Lower leg skin (tissue), 4 donors: ENCODE results near the gene CABP2. TPM values are rescaled to one million over a fixed set of nuclear protein-coding genes. Genes with fewer than 3 reads are reported as not detected.

ENCODE experiments used
- DNase-seq, 2 donors: peaks; one replicate each; pipeline ENCODE4 v3.0.0-alpha.2; 2019; ENCODE audit warnings: low spot score in 2 of 2
- H3K4me3 ChIP-seq: fragments of 200-600 bp; sonication (generic); 2 replicates; pipeline ENCODE4 v1.5.1; 2017; ENCODE audit warnings: mild to moderate bottlenecking, low read depth; ENCODE audit not compliant: poor library complexity, severe bottlenecking
- POLR2A ChIP-seq, 2 donors: fragments of 450-650 bp; IDR thresholded peaks; one replicate each; pipeline ENCODE4 v1.6.1; 2016 to 2017; ENCODE audit warnings: antibody characterized with exemption in 2 of 2, mild to moderate bottlenecking in 1 of 2, moderate library complexity in 1 of 2
- WGBS, 2 donors: methylation state at CpG; one replicate each; pipeline ENCODE4 v1.1.5; 2018; 5-methylcytosine and 5-hydroxymethylcytosine counted together
- intact Hi-C: fragments of 100-400 bp; cut with DNase I; formaldehyde crosslinking; loops from one replicate; pipeline ENCODE4 v1.15.0; 2023; ENCODE audit warnings: low total_unique reads
- total RNA-seq, 4 donors: library from RNA; depleted of rRNA; stranded (reverse); fragments of >200 nt; gene quantifications; one replicate each; pipeline ENCODE4 v1.1.0, GENCODE V29; 2016
- TF ChIP-seq, protein P1 (sequence below), 3 donors: fragments of 450-650 bp; IDR thresholded peaks; one replicate each; pipeline ENCODE4 v1.5.1; 2016; ENCODE audit warnings: antibody characterized with exemption in 3 of 3, mild to moderate bottlenecking in 3 of 3, moderate library complexity in 2 of 3

CABP2 gene
- total RNA-seq, 4 donors from 2014 or later = not detected

DNA sequence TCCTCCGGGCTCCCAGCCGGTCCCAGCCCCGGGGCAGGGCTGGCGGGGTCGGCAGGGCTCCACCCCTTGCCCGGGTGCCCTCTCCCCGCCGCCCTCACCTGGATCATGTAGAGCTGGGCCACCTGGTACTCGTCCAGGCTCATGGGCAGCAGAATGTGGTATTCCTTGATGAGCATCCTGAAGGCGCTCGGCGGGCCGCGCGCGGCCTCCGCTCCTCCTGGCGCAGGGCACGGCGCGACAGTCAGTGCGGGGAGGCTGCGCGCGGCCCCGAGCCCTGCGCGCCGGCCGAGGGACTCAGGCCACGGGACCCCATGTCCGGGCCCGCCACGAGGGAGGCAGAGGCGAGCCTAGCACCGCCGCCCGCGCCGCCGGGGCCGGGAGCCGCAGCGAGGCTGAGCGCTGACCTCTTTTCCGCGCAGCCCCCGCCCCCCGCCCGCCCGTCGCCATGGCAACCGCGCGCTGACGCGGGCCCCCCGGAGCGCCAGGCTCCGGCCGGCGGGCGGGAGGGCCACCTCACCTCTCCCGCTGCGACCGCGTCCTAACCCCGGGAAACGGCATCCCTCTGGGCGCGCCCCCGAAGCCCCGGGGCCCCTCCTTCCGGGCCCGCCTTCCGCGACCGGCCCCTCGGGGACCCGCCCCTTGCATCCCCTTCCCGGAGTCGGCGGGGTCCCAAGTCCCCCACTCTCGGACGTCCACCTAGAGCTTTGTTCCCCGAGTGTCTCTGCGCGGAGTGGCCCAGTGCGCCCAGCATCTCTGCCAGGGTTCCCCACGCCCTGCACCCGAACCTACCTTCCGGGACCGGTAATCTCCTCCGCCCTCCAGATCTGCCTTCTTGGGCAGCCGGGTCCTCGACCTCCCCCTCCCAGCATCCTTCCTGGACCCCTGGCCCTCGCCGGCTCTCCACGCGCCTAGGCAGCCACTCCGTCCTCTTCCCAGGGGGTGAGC is 19.0 kb downstream of the CABP2 start:
- no peak for TF ChIP-seq POLR2A (IDR thresholded peaks at IDR 0.05)
- TF ChIP-seq, protein P1, sequence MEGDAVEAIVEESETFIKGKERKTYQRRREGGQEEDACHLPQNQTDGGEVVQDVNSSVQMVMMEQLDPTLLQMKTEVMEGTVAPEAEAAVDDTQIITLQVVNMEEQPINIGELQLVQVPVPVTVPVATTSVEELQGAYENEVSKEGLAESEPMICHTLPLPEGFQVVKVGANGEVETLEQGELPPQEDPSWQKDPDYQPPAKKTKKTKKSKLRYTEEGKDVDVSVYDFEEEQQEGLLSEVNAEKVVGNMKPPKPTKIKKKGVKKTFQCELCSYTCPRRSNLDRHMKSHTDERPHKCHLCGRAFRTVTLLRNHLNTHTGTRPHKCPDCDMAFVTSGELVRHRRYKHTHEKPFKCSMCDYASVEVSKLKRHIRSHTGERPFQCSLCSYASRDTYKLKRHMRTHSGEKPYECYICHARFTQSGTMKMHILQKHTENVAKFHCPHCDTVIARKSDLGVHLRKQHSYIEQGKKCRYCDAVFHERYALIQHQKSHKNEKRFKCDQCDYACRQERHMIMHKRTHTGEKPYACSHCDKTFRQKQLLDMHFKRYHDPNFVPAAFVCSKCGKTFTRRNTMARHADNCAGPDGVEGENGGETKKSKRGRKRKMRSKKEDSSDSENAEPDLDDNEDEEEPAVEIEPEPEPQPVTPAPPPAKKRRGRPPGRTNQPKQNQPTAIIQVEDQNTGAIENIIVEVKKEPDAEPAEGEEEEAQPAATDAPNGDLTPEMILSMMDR (IDR thresholded peaks at IDR 0.05) = no peak
- WGBS, 2 donors = 4% methylated on average over 43 to 71 of the region's 101 CpGs
- peak overlapping the region; percentile 48 for H3K4me3 ChIP-seq
- intact Hi-C loops = loop anchor here (10.0 kb wide), 1 partner anchor 109 kb away; the partner anchor contains the start of gene RAD9A
- DNase-seq = no peak

DNA sequence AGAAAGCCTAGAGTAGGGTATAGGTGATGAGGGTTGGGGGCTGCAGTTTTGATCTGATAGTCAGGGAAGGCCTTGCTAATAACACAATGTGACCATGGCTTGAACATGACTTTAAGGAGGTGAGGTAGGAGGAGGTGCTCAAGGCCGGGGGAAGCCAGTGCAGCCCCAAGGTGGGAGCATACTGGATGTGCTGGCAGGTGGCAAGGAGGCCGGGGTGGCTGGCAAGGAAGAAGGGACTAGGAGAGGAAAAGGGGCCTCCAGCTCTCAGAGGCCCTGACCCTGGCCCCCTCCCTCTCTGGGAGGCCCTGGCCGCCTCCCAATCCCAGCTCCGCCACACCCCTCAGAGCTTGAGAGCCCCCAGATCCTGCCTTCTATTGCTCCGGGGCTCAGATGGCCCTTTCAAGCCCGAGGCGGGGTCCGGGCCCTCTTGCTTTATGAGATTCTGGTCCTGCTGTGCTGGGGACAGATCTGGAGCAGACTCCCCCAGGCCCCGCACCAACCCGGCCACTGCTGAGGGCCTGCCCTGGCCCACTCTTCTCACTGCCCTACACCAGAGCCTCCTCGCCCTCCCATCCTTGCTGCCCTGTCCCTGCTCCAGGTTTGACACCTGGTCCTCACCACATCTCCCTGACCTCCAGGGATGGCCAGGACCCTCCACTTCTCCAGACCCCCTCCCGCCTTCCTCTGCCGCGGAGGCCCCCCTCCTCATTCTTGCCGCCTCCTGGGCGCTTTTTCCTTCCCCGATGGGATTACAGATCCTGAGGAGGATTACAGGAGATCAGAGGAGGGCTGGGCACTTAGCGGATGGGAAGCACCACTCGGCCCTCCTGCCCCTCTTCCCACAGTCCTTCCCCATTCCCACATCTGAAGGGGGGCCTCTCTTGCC is 19.9 kb downstream of the CABP2 start:
- H3K4me3 ChIP-seq = no peak overlapping the region
- 83 to 86% methylated on average over 19 of the region's 19 CpGs for WGBS, 2 donors
- TF ChIP-seq, protein P1 (IDR thresholded peaks at IDR 0.05) = no peak
- no peak for TF ChIP-seq POLR2A (IDR thresholded peaks at IDR 0.05)
- intact Hi-C loops = loop anchor here (10.0 kb wide), 1 partner anchor 109 kb away; the partner anchor contains the start of gene RAD9A
- no peak for DNase-seq

DNA sequence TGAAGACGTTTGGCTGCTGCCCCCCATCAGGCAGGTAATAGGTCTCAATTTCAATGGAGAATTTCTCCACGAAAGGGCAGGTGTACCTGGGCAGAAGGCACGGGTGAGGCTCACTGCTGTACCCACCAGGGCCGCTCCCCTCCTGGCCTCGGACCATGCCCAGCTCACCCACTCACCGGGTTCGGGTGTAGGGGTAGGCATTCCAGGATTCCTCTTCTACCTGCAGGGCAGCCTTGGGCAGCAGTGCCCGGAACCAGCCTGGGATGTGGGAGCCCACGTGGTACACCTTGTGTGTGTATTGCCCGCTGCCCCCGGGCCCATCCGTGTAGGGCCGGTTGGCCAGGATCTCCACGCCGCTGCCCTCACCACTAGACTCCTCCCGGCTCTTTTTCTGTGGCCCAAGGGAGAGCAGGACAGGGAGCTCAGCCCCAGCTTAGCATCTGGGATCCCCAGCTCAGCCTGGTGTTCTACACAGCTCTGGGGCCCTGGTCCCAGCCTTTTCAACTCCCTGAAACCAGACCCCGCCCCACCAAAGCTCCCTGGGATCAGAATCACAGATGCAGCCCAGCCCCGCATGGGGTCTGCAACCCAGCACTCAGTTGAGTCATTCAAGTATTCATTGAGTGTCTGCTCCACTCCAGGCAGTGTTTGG is 20.8 kb downstream of the CABP2 start:
- no peak overlapping the region for H3K4me3 ChIP-seq
- TF ChIP-seq, protein P1 (IDR thresholded peaks at IDR 0.05) = no peak
- TF ChIP-seq POLR2A (IDR thresholded peaks at IDR 0.05) = no peak
- DNase-seq = no peak
- WGBS, 2 donors = 94 to 98% methylated on average over 16 to 18 of the region's 18 CpGs
- intact Hi-C loops = loop anchor here (10.0 kb wide), 1 partner anchor 108 kb away; the partner anchor contains the start of gene RAD9A

DNA sequence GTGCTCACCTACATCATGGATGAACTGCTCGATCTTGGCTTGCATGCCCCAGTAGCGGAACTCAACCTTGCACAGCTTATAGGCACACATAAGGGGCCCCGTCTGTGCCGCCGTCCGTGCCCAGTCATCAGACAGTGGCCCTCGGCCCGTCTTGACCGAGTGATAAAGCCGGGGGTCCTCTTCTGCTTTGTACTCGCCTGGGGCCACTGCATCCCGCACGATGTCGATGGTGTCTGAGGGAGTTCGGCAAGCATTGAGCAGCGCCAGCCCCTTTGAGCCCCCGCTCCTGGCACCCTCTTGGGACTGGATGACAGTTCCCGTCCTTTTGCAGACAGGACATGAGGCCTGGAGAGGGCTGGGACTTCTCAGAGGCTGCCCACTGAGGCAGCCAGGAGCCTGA is 21.4 kb downstream of the CABP2 start:
- TF ChIP-seq, protein P1 (IDR thresholded peaks at IDR 0.05) = no peak
- TF ChIP-seq POLR2A (IDR thresholded peaks at IDR 0.05) = no peak
- H3K4me3 ChIP-seq = no peak overlapping the region
- intact Hi-C loops = loop anchor here (10.0 kb wide), 1 partner anchor 107 kb away; the partner anchor contains the start of gene RAD9A
- DNase-seq = no peak
- 98% methylated on average over 11 to 16 of the region's 18 CpGs for WGBS, 2 donors
